ENCODE results near the gene MAMLD1.

MAMLD1 gene

GRCh38 chrX:150365051-150365989 lies 2.2 kb downstream of the MAMLD1 start (continued):
- TF ChIP-seq ZNF26 (tag by site-specific recombination; IDR thresholded peaks at IDR 0.05) (no peak), ZNF138 (tag by site-specific recombination; IDR thresholded peaks at IDR 0.05; ENCODE audit: borderline replicate concordance) (no peak), ZNF423 (tag by site-specific recombination; IDR thresholded peaks at IDR 0.05) (no peak), PRDM10 (tag by site-specific recombination; IDR thresholded peaks at IDR 0.05) (peak; percentile 39; the same call in 1 of the 2 replicates), SP2 (tag by site-specific recombination; IDR thresholded peaks at IDR 0.05) (no peak), ZNF274 (IDR thresholded peaks at IDR 0.05; ENCODE audit: low read length) (no peak), ZNF274 (tag by site-specific recombination; IDR thresholded peaks at IDR 0.05; ENCODE audit: borderline replicate concordance) (no peak), ZNF19 (tag by site-specific recombination; IDR thresholded peaks at IDR 0.05; ENCODE audit: low read depth) (no peak), ZNF239 (tag by site-specific recombination; IDR thresholded peaks at IDR 0.05) (no peak), KLF1 (tag by site-specific recombination; IDR thresholded peaks at IDR 0.05) (peak; percentile 92), ZNF529 (tag by site-specific recombination; IDR thresholded peaks at IDR 0.05; ENCODE audit: insufficient replicate concordance) (no peak), HOXD13 (CRISPR knock-in tag; IDR thresholded peaks at IDR 0.05; ENCODE audit: borderline replicate concordance) (no peak), ZNF350 (tag by site-specific recombination; IDR thresholded peaks at IDR 0.05) (no peak), YY1 (tag by site-specific recombination; IDR thresholded peaks at IDR 0.05) (0 out of 2 replicates have a peak, but pooled peaks have one; percentile 13), ZNF707 (tag by site-specific recombination; IDR thresholded peaks at IDR 0.05) (no peak), ZNF391 (tag by site-specific recombination; IDR thresholded peaks at IDR 0.05; ENCODE audit: borderline replicate concordance, low read depth) (peak; percentile 37; the same call in 1 of the 2 replicates), ZBTB6 (tag by site-specific recombination; IDR thresholded peaks at IDR 0.05) (no peak), ZNF837 (tag by site-specific recombination; IDR thresholded peaks at IDR 0.05) (no peak), ZNF692 (tag by site-specific recombination; IDR thresholded peaks at IDR 0.05) (0 out of 2 replicates have a peak, but pooled peaks have one; percentile 55)

Measured in HEK293 (cell line).